Loucy (cell line): ENCODE results near the gene MYO18B.

ENCODE experiments used
- H2AFZ ChIP-seq: fragments of 200-600 bp; sonication (generic); 2 replicates; pipeline ENCODE4 v1.6.0; 2016; ENCODE audit warnings: antibody characterized with exemption, mild to moderate bottlenecking, low read length, moderate library complexity
- H3F3A ChIP-seq: fragments of 200-600 bp; 2 replicates; pipeline ENCODE4 v1.6.0; 2016; ENCODE audit warnings: antibody characterized with exemption, low read depth, mild to moderate bottlenecking
- H3K27me3 ChIP-seq: fragments of 200-600 bp; sonication (generic); 2 replicates; pipeline ENCODE4 v1.6.1; 2014; ENCODE audit warnings: low read length, mild to moderate bottlenecking; ENCODE audit not compliant: insufficient read depth, poor library complexity, severe bottlenecking
- H3K36me3 ChIP-seq: fragments of 200-600 bp; sonication (generic); 2 replicates; pipeline ENCODE4 v1.6.1; 2016; ENCODE audit warnings: low read length; ENCODE audit not compliant: insufficient read depth
- H3K4me1 ChIP-seq: fragments of 200-600 bp; sonication (generic); 2 replicates; pipeline ENCODE4 v1.5.1; 2014; ENCODE audit warnings: low read length, mild to moderate bottlenecking; ENCODE audit not compliant: insufficient read depth, poor library complexity, severe bottlenecking
- H3K4me2 ChIP-seq: fragments of 200-600 bp; sonication (generic); 2 replicates; pipeline ENCODE4 v1.6.0; 2014; ENCODE audit warnings: antibody characterized with exemption, low read length, low read depth, mild to moderate bottlenecking; ENCODE audit not compliant: poor library complexity, severe bottlenecking
- H3K4me3 ChIP-seq: fragments of 200-600 bp; sonication (generic); 2 replicates; pipeline ENCODE4 v1.5.1; 2014; ENCODE audit warnings: low read length, mild to moderate bottlenecking, mixed read lengths; ENCODE audit not compliant: poor library complexity, severe bottlenecking
- H3K79me2 ChIP-seq: fragments of 200-600 bp; sonication (generic); 2 replicates; pipeline ENCODE4 v1.6.1; 2014; ENCODE audit warnings: low read length; ENCODE audit not compliant: insufficient read depth
- H3K9ac ChIP-seq: fragments of 200-600 bp; sonication (generic); 2 replicates; pipeline ENCODE4 v1.6.0; 2014; ENCODE audit warnings: mild to moderate bottlenecking, low read depth, low read length, moderate library complexity; ENCODE audit not compliant: poor library complexity, severe bottlenecking
- H3K9me2 ChIP-seq: fragments of 200-600 bp; sonication (generic); replicated peaks from 2 replicates; pipeline ENCODE4 v1.6.1; 2016; ENCODE audit warnings: low read depth, low read length, mixed read lengths
- H3K9me3 ChIP-seq: fragments of 200-600 bp; sonication (generic); 2 replicates; pipeline ENCODE4 v1.6.1; 2014; ENCODE audit warnings: mild to moderate bottlenecking, antibody characterized with exemption, low read length, low read depth; ENCODE audit not compliant: insufficient read depth
- H4K20me1 ChIP-seq: fragments of 200-600 bp; sonication (generic); 2 replicates; pipeline ENCODE4 v1.6.0; 2014; ENCODE audit warnings: antibody characterized with exemption, low read length, mild to moderate bottlenecking; ENCODE audit not compliant: insufficient read depth, poor library complexity, severe bottlenecking
- EZH2phosphoT487 ChIP-seq: fragments of 200-600 bp; IDR thresholded peaks from 2 replicates; pipeline ENCODE4 v1.6.1; 2018; ENCODE audit warnings: antibody characterized with exemption, mild to moderate bottlenecking, moderate library complexity, borderline replicate concordance
- TF ChIP-seq, protein P1 (sequence below): fragments of 200-600 bp; sonication (generic); conservative IDR thresholded peaks from 2 replicates; pipeline ENCODE4 v1.5.1; 2014; ENCODE audit warnings: mild to moderate bottlenecking, antibody characterized with exemption, low read length

MYO18B gene, protein sequence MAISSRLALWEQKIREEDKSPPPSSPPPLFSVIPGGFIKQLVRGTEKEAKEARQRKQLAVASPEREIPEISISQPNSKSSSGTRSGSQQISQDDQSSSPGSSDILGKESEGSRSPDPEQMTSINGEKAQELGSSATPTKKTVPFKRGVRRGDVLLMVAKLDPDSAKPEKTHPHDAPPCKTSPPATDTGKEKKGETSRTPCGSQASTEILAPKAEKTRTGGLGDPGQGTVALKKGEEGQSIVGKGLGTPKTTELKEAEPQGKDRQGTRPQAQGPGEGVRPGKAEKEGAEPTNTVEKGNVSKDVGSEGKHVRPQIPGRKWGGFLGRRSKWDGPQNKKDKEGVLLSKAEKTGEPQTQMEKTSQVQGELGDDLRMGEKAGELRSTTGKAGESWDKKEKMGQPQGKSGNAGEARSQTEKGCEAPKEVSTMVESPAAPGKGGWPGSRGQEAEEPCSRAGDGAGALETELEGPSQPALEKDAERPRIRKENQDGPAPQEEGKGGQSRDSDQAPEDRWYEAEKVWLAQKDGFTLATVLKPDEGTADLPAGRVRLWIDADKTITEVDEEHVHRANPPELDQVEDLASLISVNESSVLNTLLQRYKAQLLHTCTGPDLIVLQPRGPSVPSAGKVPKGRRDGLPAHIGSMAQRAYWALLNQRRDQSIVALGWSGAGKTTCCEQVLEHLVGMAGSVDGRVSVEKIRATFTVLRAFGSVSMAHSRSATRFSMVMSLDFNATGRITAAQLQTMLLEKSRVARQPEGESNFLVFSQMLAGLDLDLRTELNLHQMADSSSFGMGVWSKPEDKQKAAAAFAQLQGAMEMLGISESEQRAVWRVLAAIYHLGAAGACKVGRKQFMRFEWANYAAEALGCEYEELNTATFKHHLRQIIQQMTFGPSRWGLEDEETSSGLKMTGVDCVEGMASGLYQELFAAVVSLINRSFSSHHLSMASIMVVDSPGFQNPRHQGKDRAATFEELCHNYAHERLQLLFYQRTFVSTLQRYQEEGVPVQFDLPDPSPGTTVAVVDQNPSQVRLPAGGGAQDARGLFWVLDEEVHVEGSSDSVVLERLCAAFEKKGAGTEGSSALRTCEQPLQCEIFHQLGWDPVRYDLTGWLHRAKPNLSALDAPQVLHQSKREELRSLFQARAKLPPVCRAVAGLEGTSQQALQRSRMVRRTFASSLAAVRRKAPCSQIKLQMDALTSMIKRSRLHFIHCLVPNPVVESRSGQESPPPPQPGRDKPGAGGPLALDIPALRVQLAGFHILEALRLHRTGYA (N-terminal part only)

DNA sequence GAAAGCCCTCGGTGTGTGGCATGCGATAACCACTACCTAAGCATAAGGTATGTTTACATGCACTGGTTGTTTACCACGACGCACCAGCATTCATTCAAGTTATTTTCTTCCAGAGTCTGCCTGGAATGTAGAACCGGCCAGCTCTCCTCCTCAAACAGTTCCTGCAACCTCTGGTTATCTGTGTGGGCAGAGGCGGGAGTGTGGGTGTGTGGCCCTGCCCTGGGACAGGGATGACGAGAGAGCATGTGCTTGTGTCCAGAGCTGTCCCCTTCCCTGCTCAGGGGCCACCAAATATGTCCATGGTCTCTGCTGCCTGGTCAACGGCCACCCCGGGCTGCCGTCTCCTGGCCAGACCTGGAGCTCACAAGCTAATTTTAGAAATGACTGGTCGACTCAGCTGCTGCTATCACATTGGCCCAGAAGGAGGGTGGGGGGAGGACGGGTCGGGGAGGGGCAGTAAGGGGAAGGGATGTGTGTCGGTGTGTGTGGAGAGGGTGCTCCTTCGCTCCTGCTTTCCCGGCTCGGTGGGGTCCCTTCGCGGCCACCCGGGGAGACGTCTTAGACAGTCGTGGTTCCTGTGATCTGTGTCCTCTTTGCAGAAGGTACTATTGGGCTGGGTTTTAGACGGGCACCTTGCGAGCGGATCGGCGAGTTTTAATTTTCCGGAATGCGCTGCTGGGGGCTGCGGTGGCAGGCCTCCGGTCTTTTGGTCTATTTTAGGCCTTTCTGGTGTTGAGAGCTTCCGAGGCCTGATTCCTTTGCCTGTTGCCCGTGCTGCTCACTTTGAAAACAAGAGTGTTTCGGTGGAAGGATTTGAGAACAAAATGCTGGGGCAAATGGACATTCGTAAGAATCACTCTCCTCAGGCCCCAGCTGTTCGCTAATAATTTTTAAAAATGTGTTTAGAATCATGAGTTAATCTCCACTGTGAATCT is at the start of gene MYO18B:
MYO18B (plus strand) TSS at position 497 of the 935 bp plus-strand sequence. CDS start 18,905 bp downstream, outside the sequence.
- TF ChIP-seq EZH2phosphoT487, result no peak
- TF ChIP-seq, protein P1, sequence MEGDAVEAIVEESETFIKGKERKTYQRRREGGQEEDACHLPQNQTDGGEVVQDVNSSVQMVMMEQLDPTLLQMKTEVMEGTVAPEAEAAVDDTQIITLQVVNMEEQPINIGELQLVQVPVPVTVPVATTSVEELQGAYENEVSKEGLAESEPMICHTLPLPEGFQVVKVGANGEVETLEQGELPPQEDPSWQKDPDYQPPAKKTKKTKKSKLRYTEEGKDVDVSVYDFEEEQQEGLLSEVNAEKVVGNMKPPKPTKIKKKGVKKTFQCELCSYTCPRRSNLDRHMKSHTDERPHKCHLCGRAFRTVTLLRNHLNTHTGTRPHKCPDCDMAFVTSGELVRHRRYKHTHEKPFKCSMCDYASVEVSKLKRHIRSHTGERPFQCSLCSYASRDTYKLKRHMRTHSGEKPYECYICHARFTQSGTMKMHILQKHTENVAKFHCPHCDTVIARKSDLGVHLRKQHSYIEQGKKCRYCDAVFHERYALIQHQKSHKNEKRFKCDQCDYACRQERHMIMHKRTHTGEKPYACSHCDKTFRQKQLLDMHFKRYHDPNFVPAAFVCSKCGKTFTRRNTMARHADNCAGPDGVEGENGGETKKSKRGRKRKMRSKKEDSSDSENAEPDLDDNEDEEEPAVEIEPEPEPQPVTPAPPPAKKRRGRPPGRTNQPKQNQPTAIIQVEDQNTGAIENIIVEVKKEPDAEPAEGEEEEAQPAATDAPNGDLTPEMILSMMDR, result no peak
- peaks cover 11% of the 10 kb centered on the region; the same call in 1 of the 2 replicates for H3K79me2 ChIP-seq
- H3K27me3 ChIP-seq, result no peaks in the 10 kb centered on the region
- peak within 1 kb of the TSS; percentile 68 for H3K9ac ChIP-seq
- H3F3A ChIP-seq, result peaks cover 13% of the 10 kb centered on the region
- H4K20me1 ChIP-seq, result no peaks in the 10 kb centered on the region
- H2AFZ ChIP-seq, result peak within 1 kb of the TSS; percentile 37; the same call in 1 of the 2 replicates
- H3K9me2 ChIP-seq, result no peaks in the 10 kb centered on the region
- no peaks in the 10 kb centered on the region for H3K9me3 ChIP-seq
- H3K36me3 ChIP-seq, result no peaks in the 10 kb centered on the region
- H3K4me1 ChIP-seq, result peaks cover 78% of the 10 kb centered on the region
- peak within 1 kb of the TSS; percentile 46 for H3K4me3 ChIP-seq
- H3K4me2 ChIP-seq, result peak within 1 kb of the TSS; percentile 55

DNA sequence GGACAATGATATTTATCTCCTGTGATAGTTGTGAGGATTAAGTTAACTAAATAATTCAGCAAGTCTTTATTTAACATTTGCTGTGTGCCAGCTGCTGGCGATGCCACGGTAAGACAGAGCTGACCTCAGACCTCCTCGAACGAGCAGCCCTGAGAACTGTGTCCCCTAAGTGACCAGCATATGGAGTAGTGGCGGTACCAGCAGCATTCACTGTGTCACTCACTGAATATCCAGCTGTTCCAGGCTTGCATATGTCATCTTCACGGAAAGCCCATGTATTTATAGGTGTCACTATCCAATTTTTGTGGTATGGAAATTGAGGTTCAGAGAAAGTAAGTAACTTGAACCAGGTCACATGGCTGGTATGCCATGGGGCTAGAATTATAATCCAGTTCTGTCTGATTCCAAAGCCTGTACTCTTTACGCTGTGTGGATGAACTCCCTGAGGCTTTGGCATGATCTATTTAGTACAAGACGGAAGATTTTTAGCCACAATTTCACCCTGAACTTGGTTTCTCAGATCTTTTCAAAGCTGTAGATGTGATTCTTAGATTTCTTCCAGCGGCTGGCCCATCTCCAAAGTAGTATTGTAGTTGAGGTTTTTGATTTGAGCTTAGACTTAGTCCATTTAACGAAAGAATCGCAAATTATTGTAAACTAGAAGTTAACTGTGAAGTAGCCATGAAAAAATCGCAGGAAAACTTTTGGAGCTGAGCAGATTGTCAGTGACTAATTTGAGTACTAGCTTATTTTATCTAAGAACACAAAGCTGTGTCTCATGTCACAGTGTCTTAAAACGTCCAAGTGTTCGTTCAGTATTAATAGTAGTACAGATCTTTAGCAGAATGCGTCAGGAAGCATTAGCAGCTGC is 49.4 kb upstream of the MYO18B start:
- no peak overlapping the region for H3K4me2 ChIP-seq
- no peaks in the 10 kb centered on the region for H3K79me2 ChIP-seq
- no peaks in the 10 kb centered on the region for H4K20me1 ChIP-seq
- no peak overlapping the region for H3K9ac ChIP-seq
- H3K9me3 ChIP-seq, result no peaks in the 10 kb centered on the region
- H3K9me2 ChIP-seq, result no peaks in the 10 kb centered on the region
- no peaks in the 10 kb centered on the region for H3K4me1 ChIP-seq
- no peak overlapping the region for H3K4me3 ChIP-seq
- no peaks in the 10 kb centered on the region for H3F3A ChIP-seq
- H3K36me3 ChIP-seq, result peaks cover 91% of the 10 kb centered on the region
- TF ChIP-seq EZH2phosphoT487, result no peak
- TF ChIP-seq, protein P1, result no peak
- no peaks in the 10 kb centered on the region for H3K27me3 ChIP-seq
- H2AFZ ChIP-seq, result no peak overlapping the region
